HFFc6 (cell line): ENCODE results near the gene CFHR1. TPM values are rescaled to one million over a fixed set of nuclear protein-coding genes. Genes with fewer than 3 reads are reported as not detected.
"Not testable (repeated sequence)": the region's sequence is repeated elsewhere in the genome, so short reads cannot be mapped to it uniquely, and the experiment has no call there.

Source experiments
- DNase-seq: peaks from one replicate; pipeline ENCODE4 v3.0.0-alpha.2; 2018
- H3K27ac Mint-ChIP-seq: 2 replicates; pipeline ENCODE4 v1.8.0; 2020; ENCODE audit warnings: mild to moderate bottlenecking, mixed read lengths
- H3K27me3 Mint-ChIP-seq: 2 replicates; pipeline ENCODE4 v1.8.0; 2021; ENCODE audit warnings: mild to moderate bottlenecking, moderate library complexity, mixed read lengths; ENCODE audit not compliant: insufficient read depth
- H3K36me3 Mint-ChIP-seq: 2 replicates; pipeline ENCODE4 v1.8.0; 2021; ENCODE audit warnings: low read depth, mixed read lengths
- H3K4me1 Mint-ChIP-seq: 2 replicates; pipeline ENCODE4 v1.8.0; 2020; ENCODE audit warnings: low read depth, mixed read lengths
- H3K4me3 Mint-ChIP-seq: 2 replicates; pipeline ENCODE4 v1.8.0; 2020; ENCODE audit warnings: mild to moderate bottlenecking, moderate library complexity, mixed read lengths
- H3K9me3 Mint-ChIP-seq: 2 replicates; pipeline ENCODE4 v1.8.0; 2020; ENCODE audit warnings: mild to moderate bottlenecking, mixed read lengths
- total RNA-seq, 6 experiments: library from RNA; stranded (reverse); fragmentation: NEBNext Ultra II Directional; extraction: Animal tissue kit (Norgen Biotek cat#: 25700); gene quantifications; 2 replicates in 1 of 6; 3 replicates in 5 of 6; pipeline ENCODE4 v1.2.3, GENCODE V29; 2021
- TF ChIP-seq, protein P1 (sequence below): fragments of 200-600 bp; sonication (generic); IDR thresholded peaks from 2 replicates; pipeline ENCODE4 v1.5.0; 2021; ENCODE audit warnings: antibody characterized with exemption, mild to moderate bottlenecking

Gene CFHR1
- total RNA-seq, 6 experiments from 2014 or later: 0.20 to 0.26 TPM; not detected in 4

DNA sequence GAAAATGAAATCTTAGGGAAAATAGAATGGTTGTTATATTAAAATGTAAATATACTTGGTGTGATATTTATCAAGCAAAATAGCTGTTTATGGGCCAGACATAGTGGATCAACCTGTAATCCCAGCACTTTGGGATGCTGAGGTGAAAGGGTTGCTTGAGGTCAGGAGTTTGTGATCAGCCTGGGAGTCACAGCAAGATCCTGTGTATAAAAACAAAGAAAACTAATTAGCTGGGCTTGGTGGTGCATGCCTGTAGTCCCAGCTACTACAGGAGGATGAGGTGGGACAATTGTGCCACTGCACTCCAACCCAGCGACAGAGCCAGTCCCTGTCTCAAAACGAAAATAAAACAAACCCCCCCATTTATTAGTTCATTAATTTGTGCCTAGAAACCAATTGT, 21.6 kb upstream of the CFHR1 start:
- DNase-seq: no peak
- Mint-ChIP-seq H3K27ac (no peak overlapping the region), H3K27me3 (no peaks in the 10 kb centered on the region), H3K9me3 (no peaks in the 10 kb centered on the region), H3K4me1 (peaks cover 6% of the 10 kb centered on the region; the same call in 1 of the 2 replicates), H3K4me3 (no peak overlapping the region), H3K36me3 (no peaks in the 10 kb centered on the region)
- TF ChIP-seq, protein P1, sequence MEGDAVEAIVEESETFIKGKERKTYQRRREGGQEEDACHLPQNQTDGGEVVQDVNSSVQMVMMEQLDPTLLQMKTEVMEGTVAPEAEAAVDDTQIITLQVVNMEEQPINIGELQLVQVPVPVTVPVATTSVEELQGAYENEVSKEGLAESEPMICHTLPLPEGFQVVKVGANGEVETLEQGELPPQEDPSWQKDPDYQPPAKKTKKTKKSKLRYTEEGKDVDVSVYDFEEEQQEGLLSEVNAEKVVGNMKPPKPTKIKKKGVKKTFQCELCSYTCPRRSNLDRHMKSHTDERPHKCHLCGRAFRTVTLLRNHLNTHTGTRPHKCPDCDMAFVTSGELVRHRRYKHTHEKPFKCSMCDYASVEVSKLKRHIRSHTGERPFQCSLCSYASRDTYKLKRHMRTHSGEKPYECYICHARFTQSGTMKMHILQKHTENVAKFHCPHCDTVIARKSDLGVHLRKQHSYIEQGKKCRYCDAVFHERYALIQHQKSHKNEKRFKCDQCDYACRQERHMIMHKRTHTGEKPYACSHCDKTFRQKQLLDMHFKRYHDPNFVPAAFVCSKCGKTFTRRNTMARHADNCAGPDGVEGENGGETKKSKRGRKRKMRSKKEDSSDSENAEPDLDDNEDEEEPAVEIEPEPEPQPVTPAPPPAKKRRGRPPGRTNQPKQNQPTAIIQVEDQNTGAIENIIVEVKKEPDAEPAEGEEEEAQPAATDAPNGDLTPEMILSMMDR: no peak

DNA sequence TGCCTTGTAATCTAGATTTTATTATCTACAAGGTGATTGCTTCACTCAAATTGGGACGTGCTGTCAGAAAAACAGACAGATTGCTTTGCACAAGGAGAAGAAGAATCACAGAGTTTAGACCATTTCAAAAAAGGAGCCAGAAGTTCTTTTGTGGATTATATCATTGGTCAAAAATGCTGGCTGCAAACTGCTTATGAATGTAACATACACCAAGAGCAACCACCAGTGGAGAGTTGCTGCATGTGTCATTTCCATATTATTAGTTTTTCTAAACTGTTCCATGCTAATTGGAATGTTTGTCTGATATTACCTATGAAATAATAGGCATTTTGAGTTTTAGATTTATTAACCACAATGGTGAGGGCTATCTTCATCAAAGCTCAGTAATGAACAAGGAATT, 17.6 kb upstream of the CFHR1 start:
- H3K4me1 Mint-ChIP-seq, H3K36me3 Mint-ChIP-seq, H3K27ac Mint-ChIP-seq, H3K4me3 Mint-ChIP-seq, H3K27me3 Mint-ChIP-seq, H3K9me3 Mint-ChIP-seq: not testable (repeated sequence)
- DNase-seq: peak; percentile 0

DNA sequence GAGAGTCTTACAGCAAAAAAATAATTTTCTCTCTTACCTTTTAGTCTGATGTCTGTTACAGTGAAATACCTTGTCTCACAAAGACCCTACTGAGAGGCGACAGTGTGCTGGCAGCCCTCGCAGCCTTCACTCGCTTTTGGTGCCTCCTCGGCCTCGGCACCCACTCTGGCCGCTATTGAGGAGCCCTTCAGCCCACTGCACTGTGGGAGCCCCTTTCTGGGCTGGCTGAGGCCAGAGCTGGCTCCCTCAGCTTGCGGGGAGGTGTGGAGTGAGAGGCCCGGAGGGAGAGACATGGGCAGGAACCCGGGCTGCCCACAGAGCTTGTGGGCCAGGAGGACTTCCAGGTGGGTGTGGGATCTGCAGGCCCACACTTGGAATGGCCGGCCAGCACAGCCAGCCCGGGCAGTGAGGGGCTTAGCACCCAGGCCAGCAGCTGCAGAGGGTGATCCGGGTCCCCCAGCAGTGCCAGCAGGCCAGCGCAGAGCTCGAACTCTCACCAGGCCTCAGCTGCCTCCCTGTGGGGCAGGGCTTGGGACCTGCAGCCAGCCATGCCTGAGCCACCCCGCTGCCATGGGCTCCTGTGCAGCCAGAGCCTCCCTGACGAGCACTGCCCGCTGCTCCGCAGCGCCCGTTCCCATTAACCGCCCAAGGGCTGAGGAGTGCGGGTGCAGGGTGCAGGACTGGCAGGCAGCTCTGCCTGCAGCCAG, 10.8 kb upstream of the CFHR1 start:
- H3K9me3 Mint-ChIP-seq: no peaks in the 10 kb centered on the region
- H3K27me3 Mint-ChIP-seq: peaks cover 1% of the 10 kb centered on the region; the same call in 1 of the 2 replicates
- no peaks in the 10 kb centered on the region for H3K36me3 Mint-ChIP-seq
- no peak overlapping the region for H3K4me3 Mint-ChIP-seq
- no peak overlapping the region for H3K27ac Mint-ChIP-seq
- peaks cover 4% of the 10 kb centered on the region; the same call in 1 of the 2 replicates for H3K4me1 Mint-ChIP-seq
- TF ChIP-seq, protein P1: no peak
- DNase-seq: no peak

DNA sequence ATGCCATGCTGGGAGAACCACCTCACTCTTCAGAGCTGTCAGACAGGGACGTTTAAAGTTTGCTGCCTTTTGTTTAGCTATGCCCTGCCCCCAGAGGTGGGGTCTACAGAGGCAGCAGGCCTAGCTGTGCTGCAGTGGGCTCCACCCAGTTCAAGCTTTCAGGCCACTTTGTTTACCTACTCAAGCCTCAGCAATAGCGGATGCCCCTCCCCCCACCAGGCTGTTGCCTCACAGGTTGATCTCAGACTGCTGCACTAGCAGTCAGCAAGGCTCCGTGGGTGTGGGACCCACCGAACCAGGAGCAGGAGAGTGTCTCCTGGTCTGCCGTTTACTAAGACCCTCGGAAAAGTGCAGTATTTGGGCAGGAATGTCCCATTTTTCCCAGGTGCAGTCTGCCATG, 2.1 kb upstream of the CFHR1 start:
- not testable (repeated sequence) for H3K27me3 Mint-ChIP-seq, H3K27ac Mint-ChIP-seq, H3K4me3 Mint-ChIP-seq, H3K9me3 Mint-ChIP-seq, H3K36me3 Mint-ChIP-seq, DNase-seq, H3K4me1 Mint-ChIP-seq

DNA sequence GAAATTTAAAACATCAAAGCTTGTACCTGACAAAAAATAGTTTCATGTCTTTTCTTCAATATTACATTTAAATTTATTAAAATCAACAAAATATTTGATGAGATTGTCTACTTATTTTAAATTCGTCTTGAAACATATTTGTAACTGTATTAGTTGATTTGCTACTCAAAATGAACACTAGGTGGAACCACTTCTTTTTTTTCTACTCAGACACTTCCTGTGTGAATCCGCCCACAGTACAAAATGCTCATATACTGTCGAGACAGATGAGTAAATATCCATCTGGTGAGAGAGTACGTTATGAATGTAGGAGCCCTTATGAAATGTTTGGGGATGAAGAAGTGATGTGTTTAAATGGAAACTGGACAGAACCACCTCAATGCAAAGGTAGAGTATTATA, 8.3 kb downstream of the CFHR1 start:
- not testable (repeated sequence) for H3K27me3 Mint-ChIP-seq, H3K27ac Mint-ChIP-seq, H3K9me3 Mint-ChIP-seq, H3K36me3 Mint-ChIP-seq, H3K4me1 Mint-ChIP-seq, H3K4me3 Mint-ChIP-seq
- TF ChIP-seq, protein P1: peak; percentile 18; the same call in 1 of the 2 replicates
- peak; percentile 26 for DNase-seq

DNA sequence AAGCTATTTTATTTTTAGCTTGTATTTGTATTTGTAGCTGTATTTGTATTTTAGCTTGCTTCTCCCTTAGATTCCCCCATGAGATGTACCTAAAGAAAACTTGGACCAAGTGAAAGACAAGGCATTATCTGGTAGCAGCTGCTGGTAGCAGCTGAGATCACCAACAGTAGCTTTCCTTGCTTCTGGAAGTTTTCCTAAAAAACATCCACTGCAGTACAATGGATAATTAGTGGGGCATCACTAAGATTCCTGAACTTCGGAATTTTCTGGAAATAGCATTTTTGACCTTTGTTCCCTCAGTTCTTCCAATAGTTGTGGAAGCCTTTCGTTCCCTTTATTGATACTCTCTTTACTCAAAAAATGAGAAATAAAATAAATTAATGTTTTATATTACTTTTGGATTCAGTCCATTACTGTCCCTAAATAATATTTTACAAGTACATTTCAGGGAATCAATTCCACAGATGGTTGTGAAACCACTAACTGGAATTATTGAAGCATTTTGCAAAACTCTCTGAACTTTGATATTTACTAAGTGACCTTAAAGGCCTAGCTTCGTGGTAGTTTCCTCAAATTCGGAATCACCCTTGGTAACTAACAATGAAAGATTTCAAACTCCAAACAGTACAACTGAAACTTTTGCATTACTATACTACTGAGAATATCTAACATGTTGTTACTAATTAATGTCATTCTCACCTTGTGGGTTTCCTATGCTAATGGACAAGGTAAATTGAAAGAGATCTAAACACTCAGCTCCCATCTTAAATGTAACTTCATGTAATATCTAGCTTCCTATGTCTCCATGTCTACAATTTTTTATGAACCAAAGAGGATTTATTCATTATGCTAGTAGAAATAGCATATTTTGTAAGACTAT, 30.3 kb downstream of the CFHR1 start:
- not testable (repeated sequence) for DNase-seq, H3K36me3 Mint-ChIP-seq, H3K4me3 Mint-ChIP-seq

DNA sequence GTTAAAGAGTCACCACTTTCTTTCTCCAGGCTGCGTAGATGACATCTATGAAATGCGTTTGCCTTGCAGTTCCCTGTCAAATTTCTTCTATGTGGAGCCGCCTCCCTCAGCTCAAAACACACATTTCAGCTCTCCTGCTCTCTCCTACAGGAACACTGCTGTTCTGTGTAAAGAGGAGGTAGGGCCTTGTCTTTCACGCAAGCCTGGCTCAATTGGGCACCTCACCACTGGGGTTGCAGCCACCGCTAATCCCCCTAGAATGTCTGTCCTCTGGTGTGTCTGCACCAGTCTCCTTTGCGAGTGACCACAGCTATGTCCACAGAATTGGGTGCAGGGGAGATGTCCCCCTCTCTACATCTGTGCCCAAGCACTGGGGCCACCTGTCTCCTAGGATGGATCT, 36.5 kb downstream of the CFHR1 start:
- no peak overlapping the region for H3K27ac Mint-ChIP-seq
- H3K4me3 Mint-ChIP-seq: no peak overlapping the region
- TF ChIP-seq, protein P1: no peak
- H3K27me3 Mint-ChIP-seq: peaks cover 3% of the 10 kb centered on the region
- DNase-seq: no peak
- no peaks in the 10 kb centered on the region for H3K36me3 Mint-ChIP-seq
- H3K4me1 Mint-ChIP-seq: no peaks in the 10 kb centered on the region
- peaks cover 5% of the 10 kb centered on the region; the same call in 1 of the 2 replicates for H3K9me3 Mint-ChIP-seq

More for the DNA sequence above, 30.3 kb downstream of the CFHR1 start:
- not testable (repeated sequence) for H3K9me3 Mint-ChIP-seq, H3K4me1 Mint-ChIP-seq, H3K27me3 Mint-ChIP-seq, H3K27ac Mint-ChIP-seq
